Keratinocyte (primary cell): Measurements from ENCODE around the gene GLDC. TPM values are rescaled to one million over a fixed set of nuclear protein-coding genes. Genes with fewer than 3 reads are reported as not detected.

ENCODE experiments used
- DNase-seq: peaks from one replicate; pipeline ENCODE4 v3.0.0-alpha.2; 2011; ENCODE audit warnings: low read depth, missing footprints, low spot score
- FAIRE-seq: peaks from 2 replicates; lab custom pipeline; 2011; peaks lifted over from hg19 to GRCh38; lab: Jason Lieb, UNC
- H2AFZ ChIP-seq: 2 replicates; pipeline ENCODE4 v1.6.0; 2012; ENCODE audit warnings: low read length, control low read depth, inconsistent platforms; ENCODE audit not compliant: control insufficient read depth
- H3K27ac ChIP-seq: 2 replicates; pipeline ENCODE4 v1.5.1; 2011; ENCODE audit warnings: low read length; ENCODE audit not compliant: control insufficient read depth, insufficient read depth
- H3K27me3 ChIP-seq: 3 replicates; pipeline ENCODE4 v1.6.0; 2011; ENCODE audit warnings: low read length; ENCODE audit not compliant: control insufficient read depth, insufficient read depth; ENCODE audit errors: extremely low read depth
- H3K36me3 ChIP-seq, 2 experiments: 2 replicates in 1 of 2; 3 replicates in 1 of 2; pipeline ENCODE4 v1.5.1; 2011; ENCODE audit warnings: low read length in 2 of 2, mild to moderate bottlenecking in 1 of 2; ENCODE audit not compliant: control insufficient read depth in 2 of 2, insufficient read depth in 2 of 2; ENCODE audit errors: extremely low read depth in 1 of 2
- H3K4me1 ChIP-seq: 3 replicates; pipeline ENCODE4 v1.5.1; 2011; ENCODE audit warnings: low read length; ENCODE audit not compliant: control insufficient read depth, insufficient read depth; ENCODE audit errors: extremely low read depth
- H3K4me2 ChIP-seq: 3 replicates; pipeline ENCODE4 v1.6.0; 2011; ENCODE audit warnings: low read depth, low read length; ENCODE audit not compliant: control insufficient read depth, insufficient read depth; ENCODE audit errors: extremely low read depth
- H3K4me3 ChIP-seq, 3 experiments: fragments of 200-600 bp in 1 of 3; sonication (generic) in 1 of 3; 2 replicates in 2 of 3; 3 replicates in 1 of 3; pipeline ENCODE4 v1.5.1; 2011 to 2016; ENCODE audit warnings: low read length in 3 of 3, mild to moderate bottlenecking in 3 of 3, control low read depth in 2 of 3, inconsistent platforms in 1 of 3, low read depth in 1 of 3, mixed read lengths in 1 of 3, mixed run types in 1 of 3, moderate library complexity in 1 of 3; ENCODE audit not compliant: control insufficient read depth in 2 of 3, insufficient read depth in 2 of 3; ENCODE audit errors: extremely low read depth in 1 of 3
- H3K79me2 ChIP-seq: 2 replicates; pipeline ENCODE4 v1.6.0; 2012; ENCODE audit warnings: low read length; ENCODE audit not compliant: control insufficient read depth, insufficient read depth
- H3K9ac ChIP-seq: 3 replicates; pipeline ENCODE4 v1.6.0; 2011; ENCODE audit warnings: low read length; ENCODE audit not compliant: control insufficient read depth, insufficient read depth; ENCODE audit errors: extremely low read depth
- H3K9me1 ChIP-seq: 3 replicates; pipeline ENCODE4 v1.6.0; 2011; ENCODE audit warnings: low read length; ENCODE audit not compliant: control insufficient read depth, insufficient read depth; ENCODE audit errors: extremely low read depth
- H3K9me3 ChIP-seq: 2 replicates; pipeline ENCODE4 v1.5.1; 2012; ENCODE audit warnings: low read depth, low read length; ENCODE audit not compliant: control insufficient read depth
- H4K20me1 ChIP-seq: 3 replicates; pipeline ENCODE4 v1.6.0; 2011; ENCODE audit warnings: low read length; ENCODE audit not compliant: control insufficient read depth, insufficient read depth; ENCODE audit errors: extremely low read depth
- EZH2 ChIP-seq: IDR thresholded peaks from one replicate; pipeline ENCODE4 v1.6.1; 2012; ENCODE audit warnings: inconsistent platforms, mild to moderate bottlenecking, low read length, moderate library complexity
- dilution Hi-C: fragments of 300-500 bp; cut with MboI; formaldehyde crosslinking; loops from one replicate; pipeline ENCODE4 v1.7.0; 2020; ENCODE audit warnings: low sequenced_read_pairs; ENCODE audit not compliant: extremely low pct_ligation_motif_present
- polyA plus RNA-seq, 5 experiments: library from polyadenylated mRNA; depleted of rRNA in 3 of 5; stranded (reverse) in 3 of 5; stranded (forward) in 1 of 5; unstranded in 1 of 5; fragments of >200 nt; gene quantifications; 1 replicate in 1 of 5; 2 replicates in 3 of 5; 3 replicates in 1 of 5; pipeline versions ENCODE4 v1.2.1 to v1.2.3, GENCODE V29; 2011 to 2012; ENCODE audit warnings: missing spikeins in 2 of 5, low read depth in 1 of 5, low replicate concordance in 1 of 5
- TF ChIP-seq, protein P1 (sequence below), 3 experiments: IDR thresholded peaks in 1 of 3; conservative IDR thresholded peaks in 1 of 3; optimal IDR thresholded peaks in 1 of 3; 2 replicates in 2 of 3; 3 replicates in 1 of 3; pipeline versions ENCODE3 to v1.5.1; 2011; ENCODE audit warnings: low read length in 3 of 3, mild to moderate bottlenecking in 3 of 3, moderate library complexity in 2 of 3, control low read depth in 1 of 3, inconsistent platforms in 1 of 3; ENCODE audit not compliant: insufficient read depth in 2 of 3; ENCODE audit errors: extremely low read depth in 1 of 3

The GLDC gene
- polyA plus RNA-seq, 1 donor (not counting 4 experiments of a cell fraction or from before 2014, with no cell fraction given) = 0.69 TPM

DNA sequence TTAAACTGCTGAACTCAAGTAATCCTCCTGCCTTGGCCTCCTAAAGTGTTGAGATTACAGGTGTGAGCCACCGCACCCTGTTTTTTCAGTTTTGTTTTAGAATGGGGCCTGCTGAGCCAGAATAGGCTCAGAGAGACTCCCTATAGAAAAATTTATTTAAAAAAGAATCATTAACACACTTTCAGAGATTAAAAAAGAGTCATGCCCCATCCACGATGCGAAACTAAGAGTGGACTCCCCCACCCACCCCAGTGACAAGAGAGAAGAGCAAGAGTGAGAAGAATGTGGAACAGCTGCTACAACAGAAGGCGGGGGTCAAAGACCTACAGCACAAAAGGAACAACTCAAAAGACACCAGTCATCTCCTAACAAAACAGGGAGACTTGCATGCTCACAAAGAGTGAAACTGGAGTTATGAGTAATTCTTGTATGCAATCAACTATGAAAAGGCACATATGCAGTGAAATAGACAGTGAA, 47.2 kb downstream of the GLDC start:
- Histone ChIP-seq H4K20me1 (no peaks in the 10 kb centered on the region), H3K79me2 (no peaks in the 10 kb centered on the region), H3K9me3 (no peaks in the 10 kb centered on the region), H3K36me3 (no peaks in the 10 kb centered on the region), H3K27me3 (no peaks in the 10 kb centered on the region), H2AFZ (no peak overlapping the region), H3K4me1 (no peaks in the 10 kb centered on the region), H3K4me2 (no peak overlapping the region), H3K9ac (no peak overlapping the region), H3K4me3 (no peak overlapping the region), H3K9me1 (no peaks in the 10 kb centered on the region), H3K27ac (no peak overlapping the region)
- dilution Hi-C loops = no loop called here
- DNase-seq (no peak), FAIRE-seq (no peak)
- no peak for TF ChIP-seq EZH2
- TF ChIP-seq, protein P1, sequence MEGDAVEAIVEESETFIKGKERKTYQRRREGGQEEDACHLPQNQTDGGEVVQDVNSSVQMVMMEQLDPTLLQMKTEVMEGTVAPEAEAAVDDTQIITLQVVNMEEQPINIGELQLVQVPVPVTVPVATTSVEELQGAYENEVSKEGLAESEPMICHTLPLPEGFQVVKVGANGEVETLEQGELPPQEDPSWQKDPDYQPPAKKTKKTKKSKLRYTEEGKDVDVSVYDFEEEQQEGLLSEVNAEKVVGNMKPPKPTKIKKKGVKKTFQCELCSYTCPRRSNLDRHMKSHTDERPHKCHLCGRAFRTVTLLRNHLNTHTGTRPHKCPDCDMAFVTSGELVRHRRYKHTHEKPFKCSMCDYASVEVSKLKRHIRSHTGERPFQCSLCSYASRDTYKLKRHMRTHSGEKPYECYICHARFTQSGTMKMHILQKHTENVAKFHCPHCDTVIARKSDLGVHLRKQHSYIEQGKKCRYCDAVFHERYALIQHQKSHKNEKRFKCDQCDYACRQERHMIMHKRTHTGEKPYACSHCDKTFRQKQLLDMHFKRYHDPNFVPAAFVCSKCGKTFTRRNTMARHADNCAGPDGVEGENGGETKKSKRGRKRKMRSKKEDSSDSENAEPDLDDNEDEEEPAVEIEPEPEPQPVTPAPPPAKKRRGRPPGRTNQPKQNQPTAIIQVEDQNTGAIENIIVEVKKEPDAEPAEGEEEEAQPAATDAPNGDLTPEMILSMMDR (optimal IDR thresholded peaks at IDR 0.05 in 1 of 3, IDR thresholded peaks at IDR 0.05 in 1 of 3, conservative IDR thresholded peaks at IDR 0.05 in 1 of 3; ENCODE audit: extremely low read depth in 1 of 3, insufficient read depth in 2 of 3, low read length in 3 of 3) = no peak

DNA sequence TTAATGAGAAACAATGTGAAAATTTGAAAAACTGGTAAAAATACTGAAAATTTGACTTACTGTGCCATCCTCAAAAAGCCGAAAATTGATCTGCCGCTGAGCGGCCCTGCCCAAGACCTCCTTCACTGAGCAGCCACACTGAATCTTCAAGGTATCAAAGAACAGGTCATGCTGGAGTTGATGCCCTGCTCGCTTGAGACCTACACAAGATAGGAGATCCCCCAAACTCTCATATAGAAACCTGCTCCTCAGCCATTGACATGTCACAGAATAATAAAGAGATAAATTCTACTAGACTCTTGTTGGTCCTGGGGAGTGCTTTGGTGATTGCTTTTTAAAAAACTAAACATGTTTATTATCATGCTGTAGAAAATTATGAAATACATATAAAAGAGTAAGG, 52.7 kb downstream of the GLDC start:
- Histone ChIP-seq H3K4me3 (no peak overlapping the region), H3K9ac (no peak overlapping the region), H2AFZ (no peak overlapping the region), H3K27ac (no peak overlapping the region), H3K9me1 (no peaks in the 10 kb centered on the region), H3K4me1 (no peaks in the 10 kb centered on the region), H3K79me2 (no peaks in the 10 kb centered on the region), H3K27me3 (no peaks in the 10 kb centered on the region), H3K36me3 (no peaks in the 10 kb centered on the region), H3K9me3 (no peaks in the 10 kb centered on the region), H4K20me1 (no peaks in the 10 kb centered on the region), H3K4me2 (no peak overlapping the region)
- FAIRE-seq (no peak), DNase-seq (no peak)
- TF ChIP-seq EZH2 = no peak
- TF ChIP-seq, protein P1 (optimal IDR thresholded peaks at IDR 0.05 in 1 of 3, IDR thresholded peaks at IDR 0.05 in 1 of 3, conservative IDR thresholded peaks at IDR 0.05 in 1 of 3; ENCODE audit: extremely low read depth in 1 of 3, insufficient read depth in 2 of 3, low read length in 3 of 3) = no peak
- dilution Hi-C loops = no loop called here
